HG03575 (cell line): Measurements from ENCODE around the gene PGLYRP3.
"Not testable (repeated sequence)": the region's sequence is repeated elsewhere in the genome, so short reads cannot be mapped to it uniquely, and the experiment has no call there.

ENCODE experiments used
- ATAC-seq: cut with Tn5 transposase; IDR thresholded peaks from one replicate; pipeline ENCODE4 v1.9.1; 2021; ENCODE audit not compliant: unreplicated experiment, insufficient number of reproducible peaks, low FRiP score; ENCODE audit errors: extremely low read depth

Gene PGLYRP3

DNA sequence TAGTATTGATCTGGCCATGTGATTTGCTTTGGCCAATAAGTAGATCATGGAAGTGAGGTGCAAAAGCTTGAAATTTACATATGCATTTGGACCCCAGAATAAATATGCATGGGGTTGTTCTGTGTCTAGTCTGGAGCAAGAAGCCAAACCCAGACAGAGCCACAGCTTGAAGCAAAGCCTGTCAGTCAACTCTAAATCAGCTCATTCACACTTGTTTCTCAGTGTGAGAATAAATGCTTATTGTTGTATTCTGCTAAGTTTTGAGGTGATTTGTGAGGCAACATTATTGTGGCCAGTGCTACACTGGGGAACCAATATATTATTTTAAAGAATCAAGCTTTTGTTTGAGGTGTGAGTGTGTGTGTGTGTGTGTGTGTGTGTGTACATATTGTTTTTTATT is 12.2 kb upstream of the PGLYRP3 start:
- no peak for ATAC-seq

DNA sequence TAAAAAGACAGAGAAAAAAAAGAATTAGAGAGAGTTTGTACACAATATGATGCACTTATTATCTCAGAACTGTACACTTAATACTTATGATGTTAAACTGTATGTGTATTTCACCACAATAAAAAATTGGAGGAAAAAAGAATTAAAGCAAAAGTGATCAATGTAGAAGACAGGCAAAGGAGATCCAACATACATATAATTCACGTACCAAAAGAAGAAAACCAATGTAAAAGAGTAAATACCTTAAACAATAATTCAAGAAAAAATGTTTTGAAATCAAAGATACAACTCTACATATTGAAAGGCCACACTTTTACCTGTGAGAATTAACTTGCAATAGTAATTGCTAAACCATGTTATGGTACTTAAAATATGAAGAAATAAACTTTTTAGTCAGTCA is 9.8 kb upstream of the PGLYRP3 start:
- no peak for ATAC-seq

DNA sequence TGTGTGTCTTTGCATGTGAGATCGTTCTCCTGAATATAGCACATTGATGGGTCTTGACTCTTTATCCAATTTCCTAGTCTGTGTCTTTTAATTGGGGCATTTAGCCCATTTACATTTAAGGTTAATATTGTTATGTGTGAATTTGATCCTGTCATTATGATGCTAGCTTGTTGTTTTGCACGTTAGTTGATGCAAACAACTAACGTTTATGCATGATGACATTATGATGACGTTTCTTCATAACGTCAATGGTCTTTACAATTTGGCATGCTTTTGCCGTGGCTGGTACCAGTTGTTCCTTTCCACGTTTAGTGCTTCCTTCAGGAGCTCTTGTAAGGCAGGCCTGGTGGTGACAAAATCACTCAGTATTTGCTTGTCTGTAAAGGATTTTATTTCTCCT is 5.4 kb upstream of the PGLYRP3 start:
- not testable (repeated sequence) for ATAC-seq

DNA sequence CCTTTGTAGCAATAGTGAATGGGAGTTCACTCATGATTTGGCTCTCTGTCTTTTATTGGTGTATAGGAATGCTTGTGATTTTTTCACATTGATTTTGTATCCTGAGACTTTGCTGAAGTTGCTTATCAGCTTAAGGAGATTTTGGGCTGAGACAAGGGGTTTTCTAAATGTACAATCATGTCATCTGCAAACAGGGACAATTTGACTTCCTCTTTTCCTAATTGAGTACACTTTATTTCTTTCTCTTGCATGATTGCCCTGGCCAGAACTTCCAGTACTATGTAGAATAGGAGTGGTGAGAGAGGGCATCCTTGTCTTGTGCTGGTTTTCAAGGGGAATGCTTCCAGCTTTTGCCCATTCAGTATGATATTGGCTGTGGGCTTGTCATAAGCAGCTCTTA is 3.3 kb upstream of the PGLYRP3 start:
- ATAC-seq, result not testable (repeated sequence)

DNA sequence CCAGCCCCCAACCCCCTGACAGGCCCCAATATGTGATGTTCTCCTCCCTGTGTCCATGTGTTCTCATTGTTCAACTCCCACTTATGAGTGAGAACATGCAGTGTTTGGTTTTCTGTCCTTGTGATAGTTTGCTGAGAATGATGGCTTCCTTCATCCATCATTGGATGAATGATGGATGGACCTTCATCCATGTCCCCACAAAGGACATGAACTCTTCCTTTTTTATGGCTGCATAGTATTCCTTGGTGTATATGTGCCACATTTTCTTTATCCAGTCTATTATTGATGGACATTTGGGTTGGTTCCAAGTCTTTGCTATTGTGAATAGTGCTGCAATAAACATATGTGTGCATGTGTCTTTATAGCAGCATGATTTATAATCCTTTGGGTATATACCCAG is 1.6 kb upstream of the PGLYRP3 start:
- ATAC-seq, result not testable (repeated sequence)

DNA sequence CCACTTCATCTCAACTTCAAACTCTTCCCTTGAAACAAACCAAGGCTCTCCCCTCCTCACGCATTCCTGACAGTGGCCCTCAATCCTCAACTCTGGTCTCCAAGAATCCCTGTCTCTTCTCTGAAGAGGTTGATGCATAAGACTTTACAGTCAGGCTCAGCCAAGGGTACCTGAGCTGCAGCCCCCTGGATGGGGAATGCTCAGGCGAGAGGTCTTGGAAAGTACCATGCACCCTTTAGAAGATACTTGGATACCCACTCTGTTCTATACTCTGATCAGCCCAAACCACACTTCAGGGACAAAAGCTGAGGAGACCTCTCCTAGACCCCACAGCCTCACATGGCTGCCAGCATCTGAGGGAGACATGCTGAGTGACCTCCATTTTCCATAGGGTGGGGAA is 536 bp upstream of the PGLYRP3 start:
- no peak for ATAC-seq

DNA sequence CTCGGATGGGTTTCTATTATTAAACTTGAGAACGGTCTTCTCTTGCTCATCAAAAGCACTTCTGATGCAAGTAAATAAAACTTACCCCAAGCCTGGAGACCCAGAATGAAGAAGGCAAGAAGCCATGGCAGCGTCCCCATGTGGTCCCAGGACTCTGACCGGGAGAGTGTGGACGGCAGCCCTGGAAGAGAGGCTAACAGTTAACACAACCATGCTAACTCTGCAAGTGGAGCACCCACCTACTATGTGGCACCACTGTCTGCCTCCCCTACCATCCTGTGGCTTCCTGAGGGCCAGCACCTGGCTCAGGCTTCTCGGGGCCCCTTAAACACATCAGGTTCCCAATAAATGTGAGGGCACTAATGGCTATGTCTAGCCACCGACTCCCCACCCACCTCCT is 2.2 kb downstream of the PGLYRP3 start:
- ATAC-seq, result no peak

DNA sequence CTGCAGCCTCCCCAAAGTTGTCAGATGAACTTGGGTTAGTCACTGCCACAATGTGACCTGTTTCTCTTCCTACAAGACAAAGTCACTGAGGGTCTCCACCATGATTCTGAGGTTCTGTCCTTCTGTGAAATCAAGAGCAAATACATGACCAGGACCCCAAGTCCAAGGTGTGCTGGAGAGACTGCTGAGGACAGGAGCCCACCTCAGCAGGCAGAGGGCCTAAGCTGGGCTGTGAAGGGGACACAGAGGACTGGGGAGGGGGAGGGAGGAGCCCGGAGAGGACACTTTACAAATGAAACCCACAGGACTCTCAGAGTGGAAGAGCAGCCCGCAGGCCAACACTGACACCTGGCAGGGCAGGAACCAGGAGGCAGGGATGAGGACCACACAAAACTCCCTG is 3.3 kb downstream of the PGLYRP3 start:
- no peak for ATAC-seq

DNA sequence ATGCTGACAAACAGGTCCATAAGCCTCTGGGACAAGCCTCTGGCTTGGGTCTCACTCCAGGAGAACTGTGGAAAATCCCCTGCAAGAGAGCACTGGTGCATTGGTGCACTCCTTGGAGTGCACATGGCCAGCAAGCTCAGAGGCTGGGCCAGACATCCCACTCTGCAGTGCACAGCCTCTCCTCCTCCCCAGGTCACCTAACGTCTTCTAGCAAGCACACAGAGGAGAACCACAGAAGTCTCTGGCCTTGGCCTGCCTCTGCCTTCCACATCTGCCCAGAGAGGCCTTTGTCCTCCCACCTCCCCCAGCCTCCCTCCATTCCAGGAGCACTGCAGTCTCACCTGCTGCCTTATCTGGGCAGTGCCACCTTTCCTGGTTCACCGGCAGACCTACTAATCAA is 4.2 kb downstream of the PGLYRP3 start:
- ATAC-seq, result no peak

DNA sequence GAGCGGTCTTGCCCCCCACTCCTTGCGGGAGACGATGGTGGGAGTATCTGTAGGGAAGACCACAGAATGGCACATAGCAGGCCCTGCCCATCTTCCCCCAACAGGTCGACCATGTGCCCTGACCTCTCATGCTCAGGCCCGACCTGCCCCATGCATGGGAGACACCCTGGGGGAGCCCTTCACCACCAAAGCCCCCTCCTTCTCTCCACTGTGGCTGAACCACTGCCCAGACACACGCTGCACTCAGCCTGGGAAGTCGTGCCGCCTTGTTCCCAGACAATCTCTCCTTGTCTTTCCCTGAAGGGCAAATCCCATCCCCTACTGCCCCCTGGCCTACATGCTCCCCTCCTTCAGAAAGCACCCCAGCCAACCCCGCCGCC is 5.5 kb downstream of the PGLYRP3 start:
- ATAC-seq, result no peak

DNA sequence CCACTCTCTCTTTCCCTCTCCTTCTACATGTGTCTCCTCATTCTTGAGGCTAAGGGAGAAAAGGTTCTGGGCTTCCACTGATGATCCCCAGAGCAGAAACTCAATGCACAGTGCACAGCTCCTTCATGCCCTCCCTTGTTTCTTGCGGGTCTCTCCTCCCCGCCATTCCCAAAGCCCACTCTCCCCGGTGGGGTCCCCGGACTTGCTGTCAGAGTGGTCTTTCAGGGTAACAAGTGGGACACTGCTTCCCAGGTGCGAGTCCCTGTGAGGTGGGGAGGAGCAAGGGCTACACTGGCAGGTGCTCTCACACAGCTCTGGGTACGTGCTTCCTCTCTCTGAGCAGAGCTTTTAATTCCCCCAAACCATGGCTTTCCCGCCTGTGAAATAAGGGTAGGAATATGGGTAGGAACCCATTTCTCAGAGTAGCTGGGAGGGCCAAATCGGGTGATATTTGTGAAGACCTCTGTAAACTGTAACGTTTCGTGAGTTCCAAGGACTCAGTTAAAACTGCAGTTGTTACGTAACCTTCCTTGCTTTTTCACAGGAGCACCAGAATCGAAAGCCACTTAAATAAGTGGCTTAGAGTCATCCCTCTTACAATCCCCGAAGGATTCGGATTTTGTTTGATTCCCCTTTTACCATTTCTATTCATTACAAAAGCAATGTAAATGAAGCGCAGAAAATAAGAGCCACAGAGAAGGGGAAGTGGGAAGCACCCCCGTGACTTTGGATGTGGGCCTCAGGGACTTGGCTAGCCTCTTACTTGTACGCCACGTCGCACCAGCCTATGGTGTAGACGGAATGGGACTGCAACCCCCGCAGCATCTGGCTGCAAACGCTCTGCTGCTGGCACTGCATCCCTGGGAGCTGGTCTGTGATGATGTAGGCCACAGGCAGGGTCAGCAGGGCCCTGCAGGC is 6.2 kb downstream of the PGLYRP3 start:
- ATAC-seq, result no peak

DNA sequence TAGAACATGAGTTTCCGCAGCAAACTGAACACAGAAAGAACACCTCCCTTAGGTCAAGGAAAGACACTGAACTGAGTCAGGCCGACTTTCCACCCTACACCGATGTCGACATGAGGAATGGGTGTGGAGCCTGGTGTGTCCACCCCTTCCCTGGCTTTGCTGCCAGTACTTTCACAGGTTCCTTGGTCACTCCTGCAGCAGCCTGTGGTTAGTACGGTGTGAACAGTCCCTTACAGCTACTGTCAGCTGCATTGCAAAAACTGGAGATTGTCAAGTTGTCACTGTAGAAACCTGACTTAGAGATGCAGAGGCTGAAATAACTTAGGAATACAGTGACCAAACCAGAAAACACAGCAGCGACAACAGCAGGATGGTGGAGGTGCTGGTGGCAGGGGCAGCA is 7.1 kb downstream of the PGLYRP3 start:
- no peak for ATAC-seq

DNA sequence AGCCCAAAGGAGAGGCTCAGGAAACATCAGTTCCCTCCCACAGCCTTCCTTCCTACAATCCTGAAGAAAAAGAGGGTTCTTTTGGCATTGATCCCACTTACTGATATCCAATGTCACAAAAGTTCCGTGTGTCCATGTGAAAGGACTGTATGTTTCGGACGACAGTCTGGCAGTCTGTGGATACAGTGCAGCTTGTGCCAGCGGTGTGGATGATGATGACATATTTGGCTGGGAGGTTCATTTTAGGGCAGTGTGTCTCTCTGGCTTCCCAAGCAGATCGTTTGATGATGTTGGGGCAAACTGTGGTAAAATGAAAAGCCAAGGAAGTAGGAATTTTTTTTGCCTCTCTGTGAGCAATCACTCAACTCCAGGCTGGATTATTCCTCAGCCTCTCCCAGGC is 10.4 kb downstream of the PGLYRP3 start:
- no peak for ATAC-seq

DNA sequence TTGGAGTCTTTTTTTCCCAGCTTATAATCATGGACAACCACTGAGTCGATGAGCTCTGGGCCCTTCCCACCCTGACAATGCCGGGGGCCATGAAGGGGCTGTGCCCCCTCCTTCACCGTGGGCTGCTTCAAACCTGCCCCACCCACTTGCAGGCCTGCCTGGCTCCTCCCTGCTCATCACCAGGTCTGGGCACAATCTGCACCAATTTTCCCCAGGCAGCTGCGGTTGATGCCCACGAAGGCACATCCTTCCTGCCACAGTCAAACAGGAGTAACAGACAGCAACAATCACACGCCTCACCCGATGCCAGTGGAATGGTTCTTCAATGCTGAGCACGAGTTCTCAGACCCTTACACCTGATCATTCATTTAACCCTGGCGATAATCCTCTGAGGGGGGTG is 18.9 kb downstream of the PGLYRP3 start:
- ATAC-seq, result no peak

DNA sequence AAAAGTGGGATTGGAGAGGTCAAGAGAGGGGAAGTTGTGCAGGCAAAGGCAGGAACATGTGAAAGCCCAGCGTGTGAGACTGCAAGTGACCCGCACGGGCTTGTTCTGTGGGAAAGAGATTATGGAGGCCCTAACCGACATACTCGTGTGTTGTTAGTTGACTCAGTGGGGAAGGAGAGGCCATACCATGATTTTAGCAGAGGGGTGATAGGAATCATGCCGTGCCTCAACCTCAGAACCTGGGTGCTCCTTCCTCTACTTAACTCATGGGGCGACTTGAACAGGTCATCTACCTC is 19.3 kb downstream of the PGLYRP3 start:
- no peak for ATAC-seq

DNA sequence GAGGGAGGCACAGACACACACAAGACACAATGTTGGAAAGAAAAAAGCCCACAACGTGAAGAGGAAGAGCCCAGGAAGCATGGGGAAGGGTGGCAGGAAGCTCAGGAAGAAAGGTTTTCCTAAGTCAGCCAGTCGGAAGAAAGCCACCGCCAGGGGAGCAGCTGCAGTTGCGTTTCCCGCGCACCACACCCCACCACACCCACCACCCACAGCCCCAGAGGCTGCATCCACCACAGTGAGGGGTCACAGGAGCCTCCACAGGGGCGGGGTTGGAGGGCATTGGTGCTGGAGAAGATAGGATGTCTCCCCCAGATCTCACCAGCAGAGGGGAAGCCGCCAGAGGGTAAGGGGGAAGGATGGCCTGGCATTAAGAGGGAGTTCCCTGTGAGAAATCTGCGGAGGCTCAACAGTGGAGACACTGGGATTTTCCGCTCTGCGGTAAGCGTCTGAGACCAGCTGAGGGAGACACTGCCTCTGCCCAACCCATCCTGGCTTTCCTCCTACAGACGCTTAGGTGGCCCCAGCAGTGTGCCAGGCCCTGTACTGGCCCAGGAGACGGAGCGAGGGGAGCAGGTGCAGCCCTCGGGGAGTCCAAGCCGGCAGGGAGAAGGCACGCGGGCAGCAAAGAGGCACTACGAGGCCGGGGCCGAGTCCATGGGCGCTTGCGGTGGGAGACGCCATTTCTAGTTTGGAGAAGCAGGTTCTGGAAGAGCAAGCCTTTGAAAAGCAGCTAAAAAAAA is 19.8 kb downstream of the PGLYRP3 start:
- no peak for ATAC-seq

DNA sequence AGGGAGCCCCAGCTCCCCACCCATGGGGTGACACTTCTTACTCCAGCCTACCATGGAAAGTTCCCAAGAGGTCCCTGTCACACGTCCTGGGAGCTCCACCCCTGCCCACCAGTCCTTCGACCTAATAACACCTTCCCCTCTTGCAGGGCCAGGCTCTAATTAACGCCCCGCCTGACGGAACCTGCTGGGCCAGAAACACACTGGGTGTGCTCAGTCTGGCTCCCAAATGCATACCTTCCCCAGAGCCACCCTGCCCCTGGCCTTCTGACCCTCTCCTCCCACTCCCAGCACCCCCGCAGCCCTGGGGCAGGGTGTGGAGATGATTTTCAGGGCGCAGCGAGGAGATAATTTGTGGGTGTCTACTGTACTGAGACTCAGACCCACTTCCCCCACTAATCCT is 20.6 kb downstream of the PGLYRP3 start:
- no peak for ATAC-seq

DNA sequence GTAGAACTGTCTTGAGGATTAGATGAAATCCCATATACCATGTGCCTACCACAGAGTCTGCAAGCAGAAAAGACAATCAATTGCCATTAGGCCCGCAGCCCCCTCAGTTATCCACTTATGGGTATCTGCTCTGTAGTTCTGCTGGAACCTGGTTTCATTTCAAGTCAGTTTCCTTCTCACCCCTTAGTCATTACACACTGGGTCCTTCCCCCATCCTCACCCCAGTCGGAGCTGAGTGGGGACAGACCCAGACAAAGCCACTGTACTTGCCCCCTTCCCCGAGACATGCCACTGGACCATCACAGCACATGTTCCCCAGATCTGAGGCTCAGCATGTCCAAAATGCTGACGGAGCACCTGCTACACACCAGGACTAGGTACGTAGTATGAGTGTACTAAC is 21.2 kb downstream of the PGLYRP3 start:
- ATAC-seq, result no peak

DNA sequence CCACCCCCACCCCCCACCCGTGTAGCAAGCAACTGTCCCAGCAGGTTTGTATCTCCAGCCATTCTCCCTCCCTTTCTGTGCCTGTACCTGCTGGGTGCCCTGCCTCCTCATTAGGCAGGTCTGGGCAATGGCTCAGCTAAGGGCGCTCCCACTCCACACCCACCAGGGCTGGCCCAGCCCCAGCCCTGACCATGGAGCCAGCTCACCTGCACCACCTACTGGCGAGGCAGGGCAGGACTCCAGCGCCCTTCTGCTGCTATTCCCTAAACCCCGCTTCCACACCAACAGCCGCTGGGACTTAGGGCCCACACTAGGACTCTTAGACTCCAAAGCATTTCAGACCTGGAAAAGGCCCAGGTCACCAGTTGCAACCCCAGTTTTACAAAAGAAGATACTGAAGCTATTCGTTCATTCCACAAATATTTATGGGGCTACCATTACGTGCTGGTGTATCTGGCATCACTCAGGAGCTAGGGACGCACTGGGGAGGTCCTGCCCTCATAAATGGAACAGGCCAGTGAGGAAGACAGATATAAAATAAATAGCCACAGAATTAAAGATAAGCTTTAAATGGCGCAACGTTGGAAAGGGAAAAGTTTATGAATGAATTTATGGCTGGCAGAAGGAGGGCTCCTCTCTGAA is 24.0 kb downstream of the PGLYRP3 start:
- ATAC-seq, result no peak

DNA sequence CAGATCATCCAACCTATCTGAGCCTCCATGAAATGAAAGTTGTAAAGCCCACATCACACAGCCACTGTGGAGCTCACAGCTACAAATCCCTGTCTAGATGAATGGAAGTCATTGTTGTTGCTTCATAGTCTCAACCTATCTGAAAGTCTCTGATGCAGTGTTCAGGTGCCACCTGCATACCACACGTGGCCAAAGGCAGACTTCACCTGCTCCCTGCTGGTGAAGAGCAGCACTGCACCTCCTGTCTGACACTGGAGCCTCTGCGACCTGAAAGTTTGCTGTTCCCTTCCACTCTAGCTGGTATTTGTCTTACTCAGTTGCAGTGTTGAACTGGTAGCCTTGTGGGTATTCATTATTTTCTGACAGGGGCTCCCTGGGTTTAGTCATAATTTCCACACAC is 34.9 kb downstream of the PGLYRP3 start:
- ATAC-seq, result no peak
